ENCODE data around the gene MOV10L1.

MOV10L1 gene

DNA sequence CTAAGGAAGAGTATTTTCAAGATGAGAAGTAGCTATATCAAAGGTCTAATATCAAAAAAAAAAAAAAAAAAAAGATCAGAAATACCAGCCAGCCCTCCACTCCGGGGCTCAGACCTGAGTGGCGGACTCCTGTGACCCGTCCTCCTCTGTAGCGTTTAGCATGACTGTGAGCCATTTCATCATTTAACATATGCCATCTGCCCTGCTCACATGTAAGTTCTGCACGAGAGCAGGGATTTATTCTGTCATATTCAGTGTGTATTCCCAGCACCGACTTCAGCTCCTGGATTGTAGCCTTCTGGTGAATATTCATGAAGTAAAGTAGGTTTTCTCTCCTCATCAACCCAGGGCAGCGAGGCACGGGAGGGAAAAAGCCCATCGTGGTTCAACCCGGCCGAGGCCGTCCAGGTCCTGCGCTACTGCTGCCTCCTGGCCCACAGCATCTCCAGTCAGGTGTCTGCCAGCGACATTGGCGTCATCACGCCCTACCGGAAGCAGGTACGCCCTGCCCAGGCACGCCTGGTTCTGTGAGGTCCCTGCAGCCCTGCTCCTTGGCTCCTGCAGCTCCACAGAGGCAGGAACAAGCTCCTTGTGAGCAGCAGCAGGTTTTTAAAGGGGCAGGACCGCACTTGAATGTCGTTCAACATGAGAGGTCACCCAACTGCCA lies 68.0 kb downstream of the MOV10L1 start:
- H3K27me3 ChIP-seq (ENCODE audit: insufficient read depth, low read length), result 0 out of 2 replicates have a peak, but pooled peaks cover 9% of the 10 kb centered on the region
- TF ChIP-seq, protein P1, sequence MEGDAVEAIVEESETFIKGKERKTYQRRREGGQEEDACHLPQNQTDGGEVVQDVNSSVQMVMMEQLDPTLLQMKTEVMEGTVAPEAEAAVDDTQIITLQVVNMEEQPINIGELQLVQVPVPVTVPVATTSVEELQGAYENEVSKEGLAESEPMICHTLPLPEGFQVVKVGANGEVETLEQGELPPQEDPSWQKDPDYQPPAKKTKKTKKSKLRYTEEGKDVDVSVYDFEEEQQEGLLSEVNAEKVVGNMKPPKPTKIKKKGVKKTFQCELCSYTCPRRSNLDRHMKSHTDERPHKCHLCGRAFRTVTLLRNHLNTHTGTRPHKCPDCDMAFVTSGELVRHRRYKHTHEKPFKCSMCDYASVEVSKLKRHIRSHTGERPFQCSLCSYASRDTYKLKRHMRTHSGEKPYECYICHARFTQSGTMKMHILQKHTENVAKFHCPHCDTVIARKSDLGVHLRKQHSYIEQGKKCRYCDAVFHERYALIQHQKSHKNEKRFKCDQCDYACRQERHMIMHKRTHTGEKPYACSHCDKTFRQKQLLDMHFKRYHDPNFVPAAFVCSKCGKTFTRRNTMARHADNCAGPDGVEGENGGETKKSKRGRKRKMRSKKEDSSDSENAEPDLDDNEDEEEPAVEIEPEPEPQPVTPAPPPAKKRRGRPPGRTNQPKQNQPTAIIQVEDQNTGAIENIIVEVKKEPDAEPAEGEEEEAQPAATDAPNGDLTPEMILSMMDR (IDR thresholded peaks at IDR 0.05; ENCODE audit: low read length), result no peak
- no peaks in the 10 kb centered on the region for H3K9me2 ChIP-seq (ENCODE audit: low read depth, low read length)
- H2AFZ ChIP-seq (ENCODE audit: low read length), result no peak overlapping the region
- H3K9ac ChIP-seq (ENCODE audit: low read length), result no peak overlapping the region
- no peaks in the 10 kb centered on the region for H3F3A ChIP-seq (ENCODE audit: insufficient read depth, low read length)
- no peaks in the 10 kb centered on the region for H4K20me1 ChIP-seq (ENCODE audit: insufficient read depth, low read length)
- no peaks in the 10 kb centered on the region for H3K4me1 ChIP-seq (ENCODE audit: insufficient read depth, low read length, severe bottlenecking)
- no peak overlapping the region for H3K4me2 ChIP-seq (ENCODE audit: low read length)
- H3K9me3 ChIP-seq (ENCODE audit: low read length), result no peaks in the 10 kb centered on the region
- no peak overlapping the region for H3K4me3 ChIP-seq (ENCODE audit: low read depth, low read length, poor library complexity, severe bottlenecking)
- H3K27ac ChIP-seq (ENCODE audit: low read depth, low read length, poor library complexity, severe bottlenecking), result no peak overlapping the region
- no peaks in the 10 kb centered on the region for H3K36me3 ChIP-seq (ENCODE audit: insufficient read depth, low read length)
- no peaks in the 10 kb centered on the region for H3K79me2 ChIP-seq (ENCODE audit: insufficient read depth, low read length)

DNA sequence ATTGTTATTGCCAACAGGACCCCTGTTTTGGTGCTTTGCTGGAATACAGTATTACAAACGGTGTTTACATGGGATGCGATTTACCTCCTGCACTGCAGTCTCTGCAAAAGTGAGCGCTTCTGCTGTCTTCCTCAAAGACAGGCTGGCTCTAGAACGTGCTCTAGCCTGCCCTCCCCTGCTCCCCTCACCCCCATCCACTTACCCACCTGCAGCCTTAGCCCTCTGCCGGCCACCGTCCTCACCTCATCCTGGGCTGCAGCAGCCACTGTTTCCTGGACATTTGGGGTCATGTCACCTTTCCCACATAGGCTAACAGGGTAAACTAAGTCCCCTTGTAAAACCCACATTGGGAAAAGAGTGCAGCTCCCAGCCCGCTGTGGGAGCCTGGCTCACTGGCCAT lies 71.1 kb downstream of the MOV10L1 start:
- Histone ChIP-seq H3K4me1 (ENCODE audit: insufficient read depth, low read length, severe bottlenecking) (no peaks in the 10 kb centered on the region), H3K9me2 (ENCODE audit: low read depth, low read length) (no peaks in the 10 kb centered on the region), H3K4me3 (ENCODE audit: low read depth, low read length, poor library complexity, severe bottlenecking) (no peak overlapping the region), H4K20me1 (ENCODE audit: insufficient read depth, low read length) (no peaks in the 10 kb centered on the region), H3K79me2 (ENCODE audit: insufficient read depth, low read length) (no peaks in the 10 kb centered on the region), H3K4me2 (ENCODE audit: low read length) (no peak overlapping the region), H3K27me3 (ENCODE audit: insufficient read depth, low read length) (no peaks in the 10 kb centered on the region; the same call in 1 of the 2 replicates), H3K9ac (ENCODE audit: low read length) (no peak overlapping the region), H3K27ac (ENCODE audit: low read depth, low read length, poor library complexity, severe bottlenecking) (no peak overlapping the region), H3K9me3 (ENCODE audit: low read length) (no peaks in the 10 kb centered on the region), H2AFZ (ENCODE audit: low read length) (no peak overlapping the region), H3F3A (ENCODE audit: insufficient read depth, low read length) (no peaks in the 10 kb centered on the region), H3K36me3 (ENCODE audit: insufficient read depth, low read length) (no peaks in the 10 kb centered on the region; the same call in 1 of the 2 replicates)
- TF ChIP-seq EZH2 (IDR thresholded peaks at IDR 0.05; ENCODE audit: borderline replicate concordance, low read length), result no peak
- TF ChIP-seq, protein P1 (IDR thresholded peaks at IDR 0.05; ENCODE audit: low read length), result no peak

DNA sequence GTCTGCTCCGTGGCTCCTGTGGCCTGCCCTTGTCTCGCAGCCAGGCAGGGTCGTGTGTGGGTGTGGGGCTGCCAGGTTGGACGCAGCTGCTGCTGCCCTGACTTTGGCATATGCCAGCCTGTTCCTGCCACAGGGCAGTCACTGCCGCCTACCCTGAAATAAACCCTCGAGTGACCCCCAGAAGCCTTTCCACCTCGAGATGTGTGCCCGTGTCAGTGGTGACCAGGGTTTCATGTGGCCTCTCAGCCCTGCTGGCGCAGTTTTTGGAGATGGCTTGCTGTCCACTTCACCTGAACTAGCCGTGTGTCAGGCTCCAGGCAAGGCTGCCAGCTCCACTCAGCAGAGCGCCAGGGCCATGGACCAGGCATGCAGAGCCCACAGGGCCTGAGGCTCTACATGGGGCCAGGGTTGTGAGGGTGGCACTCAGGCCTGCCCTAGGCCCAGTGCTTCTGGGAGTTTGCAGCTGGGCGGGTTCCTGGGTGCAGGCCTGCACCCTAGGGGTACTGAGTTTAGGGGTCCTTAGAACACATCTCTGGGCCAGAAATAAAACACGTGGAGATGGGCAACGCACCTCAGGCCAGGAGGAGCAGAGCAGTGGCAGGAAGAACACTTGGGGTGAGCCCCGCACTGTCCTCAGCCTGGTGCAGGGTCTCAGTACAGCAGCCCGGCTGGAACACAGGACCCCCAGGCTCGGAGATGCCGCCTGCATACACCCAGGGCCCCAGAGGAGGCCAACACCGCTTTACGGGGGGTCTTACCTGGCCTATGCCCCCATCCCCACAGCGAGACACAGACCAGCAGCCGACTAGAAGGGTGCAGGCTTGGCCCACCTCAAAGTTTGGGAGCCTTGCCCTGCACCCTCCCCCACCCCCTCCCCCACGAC lies 71.9 kb downstream of the MOV10L1 start:
- H3K79me2 ChIP-seq (ENCODE audit: insufficient read depth, low read length), result no peaks in the 10 kb centered on the region
- no peaks in the 10 kb centered on the region; the same call in 1 of the 2 replicates for H3K27me3 ChIP-seq (ENCODE audit: insufficient read depth, low read length)
- H3K9ac ChIP-seq (ENCODE audit: low read length), result no peak overlapping the region
- H3F3A ChIP-seq (ENCODE audit: insufficient read depth, low read length), result no peaks in the 10 kb centered on the region
- no peak overlapping the region for H3K4me3 ChIP-seq (ENCODE audit: low read depth, low read length, poor library complexity, severe bottlenecking)
- H3K4me2 ChIP-seq (ENCODE audit: low read length), result no peak overlapping the region
- no peak overlapping the region for H3K27ac ChIP-seq (ENCODE audit: low read depth, low read length, poor library complexity, severe bottlenecking)
- H4K20me1 ChIP-seq (ENCODE audit: insufficient read depth, low read length), result no peaks in the 10 kb centered on the region
- H3K36me3 ChIP-seq (ENCODE audit: insufficient read depth, low read length), result no peaks in the 10 kb centered on the region; the same call in 1 of the 2 replicates
- H3K9me2 ChIP-seq (ENCODE audit: low read depth, low read length), result no peaks in the 10 kb centered on the region
- no peaks in the 10 kb centered on the region for H3K4me1 ChIP-seq (ENCODE audit: insufficient read depth, low read length, severe bottlenecking)
- no peaks in the 10 kb centered on the region for H3K9me3 ChIP-seq (ENCODE audit: low read length)
- no peak overlapping the region for H2AFZ ChIP-seq (ENCODE audit: low read length)
- TF ChIP-seq EZH2 (IDR thresholded peaks at IDR 0.05; ENCODE audit: borderline replicate concordance, low read length), result no peak
- TF ChIP-seq, protein P1 (IDR thresholded peaks at IDR 0.05; ENCODE audit: low read length), result no peak
